DMS79 (cell line): Measurements from ENCODE around the gene APOBEC3G.

Source experiments
- DNase-seq: peaks from one replicate; lab custom pipeline; 2025; lab: John Stamatoyannopoulos, UW

Gene APOBEC3G

DNA sequence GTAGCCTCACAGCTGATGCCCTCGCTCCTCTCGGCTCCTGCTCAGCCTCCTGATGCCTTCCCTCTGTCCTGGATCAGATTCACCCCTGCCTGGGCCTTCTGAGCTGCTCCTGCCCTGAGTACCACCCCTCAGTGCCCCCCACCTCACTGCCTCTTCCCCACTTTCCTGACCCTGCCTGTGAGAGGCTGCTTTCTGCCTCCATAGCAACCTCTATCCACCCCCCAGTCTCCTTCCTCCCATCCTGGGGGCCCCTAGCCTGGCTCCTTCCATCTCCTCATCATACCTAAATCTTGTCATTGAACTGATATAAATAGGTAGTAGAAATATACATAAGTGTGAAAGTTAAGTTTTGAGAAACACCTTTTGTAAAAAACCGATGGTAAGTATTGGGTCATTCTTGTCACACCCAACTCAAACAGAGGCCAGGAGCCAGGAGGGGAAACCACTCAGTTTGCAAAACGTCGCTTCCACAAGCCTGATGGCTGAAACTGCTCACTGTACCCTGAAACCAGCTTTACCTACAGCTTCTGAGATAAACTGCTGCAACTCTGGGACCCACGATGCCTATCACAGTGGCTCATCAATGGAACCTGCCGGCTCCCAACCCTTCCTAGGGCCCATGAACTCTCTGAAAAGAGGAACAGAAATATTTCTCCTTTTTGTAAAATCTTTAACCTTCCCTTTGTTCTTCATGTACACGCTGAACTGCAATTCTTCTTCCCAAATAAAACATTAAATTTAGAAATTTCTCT is 15.2 kb downstream of the APOBEC3G start:
- no peak for DNase-seq

- DNase-seq = no peak
Observed at GRCh38 chr22:39094717-39095389, 17.8 kb downstream of the APOBEC3G start.

GRCh38 chr22:39095971-39096370 is 18.9 kb downstream of the APOBEC3G start:
- DNase-seq = no peak

DNA sequence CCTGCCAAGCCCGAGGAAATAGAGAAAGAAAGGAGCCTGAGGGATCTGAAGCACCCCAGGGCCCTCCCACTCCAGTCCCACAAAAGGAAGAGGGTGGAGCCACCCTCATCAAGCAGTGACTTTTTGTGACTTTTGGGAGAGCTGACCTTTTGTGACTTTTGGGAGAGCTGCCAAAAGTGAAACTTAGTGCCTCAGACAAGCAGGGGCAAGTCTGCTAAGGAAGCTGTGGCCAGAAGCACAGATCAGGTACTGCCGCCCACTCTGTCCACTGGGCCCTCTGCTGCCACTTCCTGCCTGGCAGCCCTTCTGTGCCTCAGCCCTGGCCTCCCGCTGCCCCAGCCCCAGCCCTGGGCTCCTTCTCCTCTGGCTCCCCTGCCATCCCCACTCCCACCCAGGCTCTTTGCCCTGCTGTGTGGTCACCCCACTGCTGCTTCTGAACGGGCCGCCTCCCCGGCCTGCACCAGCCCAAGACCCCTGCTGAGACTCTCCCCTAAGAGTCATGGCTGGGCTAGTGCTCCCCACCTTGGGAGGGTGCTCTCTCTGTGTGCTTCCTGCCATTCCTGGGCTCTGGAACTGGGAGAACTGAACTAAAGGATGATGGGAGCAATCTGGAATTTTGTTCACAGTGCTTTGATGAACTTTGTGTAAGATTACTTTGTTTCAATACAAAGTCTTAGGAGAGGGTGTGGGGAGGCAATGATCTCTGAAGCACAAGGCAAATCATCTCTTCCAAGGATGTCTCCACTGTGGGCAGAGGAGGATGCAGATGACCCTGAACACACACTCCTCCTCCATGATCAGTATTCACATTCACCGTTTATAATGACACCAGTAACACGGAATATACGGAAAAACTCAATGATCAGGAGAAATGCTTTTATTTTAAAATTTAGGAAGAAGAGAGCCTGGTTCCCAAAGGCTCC is 20.3 kb downstream of the APOBEC3G start, which contains the start of gene APOBEC3H:
APOBEC3H (plus strand) TSS at position 147 of the 923 bp plus-strand sequence. CDS start 3,035 bp downstream, outside the sequence.
- DNase-seq = peak; percentile 41

DNA sequence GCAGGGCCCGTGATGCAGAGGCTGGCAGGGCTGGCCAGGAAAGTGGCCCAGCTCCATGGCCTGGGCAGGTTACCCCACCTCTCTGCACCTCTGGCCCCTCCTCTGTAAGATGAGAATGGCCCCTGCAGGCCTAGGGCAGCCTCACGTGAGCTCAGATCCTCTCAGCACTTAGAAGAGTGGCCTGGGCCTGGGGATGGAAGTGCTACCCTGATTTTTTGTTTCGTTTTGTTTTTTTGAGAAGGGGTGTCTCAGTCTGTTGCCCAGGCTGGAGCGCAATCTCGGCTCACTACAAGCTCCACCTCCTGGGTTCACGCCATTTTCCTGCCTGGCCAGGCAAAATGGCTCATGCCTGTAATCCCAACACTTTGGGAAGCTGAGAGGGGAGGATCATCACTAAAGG is 21.0 kb downstream of the APOBEC3G start:
- no peak for DNase-seq

GRCh38 chr22:39098576-39098975 is 21.5 kb downstream of the APOBEC3G start:
- no peak for DNase-seq

- no peak for DNase-seq
Observed at GRCh38 chr22:39101226-39101625, 24.2 kb downstream of the APOBEC3G start.

DNA sequence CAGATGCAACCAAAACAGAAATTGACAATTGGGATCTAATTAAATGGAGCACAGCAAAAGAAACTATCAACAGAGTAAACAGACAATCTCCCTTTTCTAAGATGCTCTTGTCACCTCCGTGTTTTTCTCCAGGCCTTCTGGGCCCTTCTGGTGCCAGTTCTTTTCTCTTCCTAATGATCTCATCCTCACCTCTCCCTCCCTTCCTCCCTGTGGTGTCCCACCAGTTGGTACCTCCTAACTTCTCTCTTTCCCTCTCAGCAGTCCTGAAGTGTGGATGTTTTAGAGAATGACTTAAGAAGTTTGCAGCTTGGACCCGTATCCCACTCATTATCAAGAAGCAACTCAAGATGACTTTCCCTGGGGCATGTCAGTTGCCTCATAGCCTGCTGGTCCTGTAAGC is 26.4 kb downstream of the APOBEC3G start:
- DNase-seq = no peak

- no peak for DNase-seq
Observed at GRCh38 chr22:39106326-39106725, 29.3 kb downstream of the APOBEC3G start.

GRCh38 chr22:39108487-39108886 is 31.4 kb downstream of the APOBEC3G start:
- DNase-seq = no peak

DNA sequence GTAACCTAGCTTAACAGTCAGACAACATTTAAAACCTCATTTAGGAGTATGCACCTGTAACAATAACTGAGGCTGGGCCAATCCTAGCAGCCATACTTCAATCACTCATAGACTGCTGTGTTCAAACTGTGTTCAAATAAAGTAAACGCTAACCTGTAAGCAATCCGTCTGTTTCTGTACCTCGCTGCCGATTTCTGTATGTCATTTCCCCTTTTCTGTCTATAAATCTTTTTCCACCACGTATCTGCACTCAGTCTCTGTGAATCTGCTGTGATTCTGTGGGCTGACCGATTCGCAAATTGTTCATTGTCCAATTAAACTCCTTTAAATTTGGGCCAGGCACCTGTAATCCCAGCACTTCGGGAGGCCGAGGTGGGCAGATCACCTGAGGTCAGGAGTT is 32.3 kb downstream of the APOBEC3G start:
- DNase-seq = no peak

DNA sequence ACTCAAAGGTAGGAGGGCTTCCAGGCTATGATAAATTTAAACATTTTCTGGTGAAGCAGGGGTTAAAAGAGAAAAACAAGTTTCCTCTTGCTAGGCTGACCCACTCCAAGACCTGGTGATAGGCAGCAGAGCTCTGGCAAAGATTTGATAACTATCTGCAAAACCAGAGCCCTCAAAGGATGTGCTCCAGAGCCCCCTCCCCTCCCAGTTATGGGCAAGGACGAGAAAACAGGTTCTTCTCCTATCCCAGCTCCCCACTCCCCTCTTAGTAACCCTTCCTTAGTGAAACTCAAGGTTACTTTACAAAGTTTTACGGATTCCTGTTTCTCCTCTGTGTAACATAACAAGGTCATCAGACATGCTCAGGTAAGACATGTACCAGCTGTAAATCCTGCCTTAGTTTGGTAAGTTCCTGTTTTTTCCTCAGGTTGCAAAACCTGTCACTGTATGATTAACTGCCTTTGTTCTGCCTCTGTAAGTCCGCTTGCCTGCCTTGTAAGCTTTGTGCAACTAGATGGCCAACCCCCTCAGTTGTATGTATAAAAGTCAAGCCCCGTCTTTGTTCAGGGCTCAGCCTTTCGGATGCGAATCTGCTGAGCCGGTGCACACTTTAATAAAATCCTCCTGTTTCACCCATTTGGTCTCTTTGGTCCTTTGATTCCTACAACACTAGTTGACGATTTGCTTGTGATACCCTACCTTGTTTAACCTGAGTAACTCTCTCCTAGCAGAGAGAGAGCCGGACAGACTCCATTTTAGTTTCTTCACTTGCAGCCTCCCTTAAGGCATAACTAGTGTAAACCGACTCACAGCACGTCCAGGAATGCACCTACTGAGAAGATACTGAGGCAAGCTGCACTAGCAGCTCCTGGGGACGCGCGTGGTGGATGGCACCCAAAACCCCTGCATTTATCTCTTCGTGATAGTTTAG is 33.8 kb downstream of the APOBEC3G start:
- no peak for DNase-seq

- DNase-seq = no peak
Observed at GRCh38 chr22:39114112-39114511, 37.0 kb downstream of the APOBEC3G start.

DNA sequence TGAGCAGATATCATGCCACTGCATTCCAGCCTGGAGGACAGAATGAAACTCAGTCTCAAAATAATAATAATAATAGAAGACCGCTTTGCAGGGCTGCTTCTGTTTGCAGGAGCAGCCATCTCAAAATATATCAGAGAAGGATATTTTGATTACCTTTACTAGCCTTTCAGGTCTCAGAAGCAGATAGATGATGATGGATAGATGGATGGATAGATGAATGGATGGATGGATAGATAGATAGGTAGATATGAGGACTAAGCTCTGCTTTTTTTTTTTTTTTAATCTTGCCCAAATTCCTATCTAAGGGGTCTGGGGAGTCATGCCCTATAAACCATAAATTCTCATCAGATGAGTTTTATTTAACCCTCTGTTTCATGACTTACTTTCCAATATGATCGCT is 38.5 kb downstream of the APOBEC3G start:
- DNase-seq = no peak

DNA sequence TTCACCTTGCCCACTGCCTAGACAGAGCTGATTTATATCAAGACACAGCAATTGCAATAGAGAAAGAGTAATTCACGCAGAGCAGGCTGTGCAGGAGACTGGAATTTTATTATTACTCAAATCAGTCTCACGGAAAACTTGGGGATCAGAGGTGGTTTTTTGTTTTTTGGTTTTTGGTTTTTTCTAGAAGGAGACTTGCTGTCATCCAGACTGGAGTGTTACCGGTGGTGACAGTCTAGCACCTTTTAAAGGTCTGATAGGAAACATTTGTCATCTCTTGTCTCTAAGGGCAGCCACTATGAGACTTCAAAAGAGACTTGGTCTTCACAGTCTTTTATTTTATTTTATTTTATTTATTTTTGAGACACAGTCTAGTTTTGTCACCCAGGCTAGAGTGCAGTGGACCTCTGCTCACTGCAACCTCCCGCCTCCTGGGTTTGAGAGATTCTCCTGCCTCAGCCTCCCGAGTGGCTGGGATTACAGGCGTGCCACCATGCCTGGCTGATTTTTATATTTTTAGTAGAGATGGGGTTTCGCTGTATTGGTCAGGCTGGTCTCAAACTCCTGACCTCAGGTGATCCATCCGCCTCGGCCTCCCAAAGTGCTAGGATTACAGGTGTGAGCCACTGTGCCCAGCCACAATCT is 39.0 kb downstream of the APOBEC3G start:
- no peak for DNase-seq

- no peak for DNase-seq
Observed at GRCh38 chr22:39117585-39118191, 40.6 kb downstream of the APOBEC3G start.

DNA sequence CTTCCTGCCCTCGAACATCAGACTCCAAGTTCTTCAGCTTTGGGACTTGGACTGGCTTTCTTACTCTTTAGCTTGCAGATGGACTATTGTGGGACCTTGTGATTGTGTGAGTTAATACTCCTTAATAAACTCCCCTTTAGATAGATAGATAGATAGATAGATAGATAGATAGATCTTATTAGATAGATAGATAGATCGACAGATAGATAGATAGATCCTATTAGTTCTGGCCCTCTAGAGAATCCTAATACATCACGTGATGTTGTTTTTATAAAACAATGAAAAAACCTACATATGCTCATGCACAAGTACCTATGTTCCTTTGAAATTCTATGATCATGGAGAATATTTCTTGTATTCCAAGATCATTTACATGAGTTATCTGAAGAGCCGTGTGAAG is 43.9 kb downstream of the APOBEC3G start:
- DNase-seq = no peak

DNA sequence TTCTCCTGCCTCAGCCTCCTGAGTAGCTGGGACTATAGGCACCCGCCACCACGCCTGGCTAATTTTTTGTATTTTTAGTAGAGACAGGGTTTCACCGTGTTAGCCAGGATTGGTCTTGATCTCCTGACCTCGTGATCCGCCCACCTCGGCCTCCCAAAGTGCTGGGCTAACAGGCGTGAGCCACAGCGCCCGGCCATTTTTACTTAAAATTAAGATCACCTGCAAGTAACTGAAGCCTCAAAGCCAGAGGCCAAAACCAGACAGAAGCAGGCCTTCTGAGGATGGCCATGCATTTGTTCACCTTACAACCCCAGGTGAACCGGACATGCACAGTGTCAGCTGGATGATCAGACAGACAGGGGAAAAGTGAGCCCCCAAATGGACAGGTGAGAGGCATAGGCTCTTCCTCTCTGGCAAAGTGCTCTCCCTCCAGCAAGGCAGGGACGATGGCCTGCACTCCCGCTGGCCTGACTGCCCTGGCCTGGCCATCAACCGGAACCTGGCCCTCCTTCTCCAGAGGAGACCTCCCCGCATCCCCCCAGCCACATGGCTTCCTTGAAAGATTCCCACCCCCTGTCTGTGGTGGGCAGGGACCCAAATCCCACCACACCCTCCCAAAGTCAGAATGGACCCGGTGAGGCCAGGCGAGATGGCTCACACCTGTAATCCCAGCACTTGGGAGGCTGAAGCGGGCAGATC is 45.8 kb downstream of the APOBEC3G start:
- no peak for DNase-seq

GRCh38 chr22:39123751-39124581 is 46.9 kb downstream of the APOBEC3G start:
- DNase-seq = no peak
